Endometrial microvascular endothelial cells (primary cell): ENCODE results near the gene AFF2. TPM values are rescaled to one million over a fixed set of nuclear protein-coding genes. Genes with fewer than 3 reads are reported as not detected.

Experiments used
- in situ Hi-C: cut with HindIII; loops from 2 replicates; pipeline ENCODE4 v1.10.0; 2017; ENCODE audit warnings: low sequenced_read_pairs, low pct_unique_long_range_greater_than_20kb; ENCODE audit errors: inconsistent ontology term
- total RNA-seq: library from RNA; depleted of rRNA; stranded (reverse); fragments of >200 nt; gene quantifications from one replicate; pipeline ENCODE4 v1.2.3, GENCODE V29; 2015; ENCODE audit errors: inconsistent ontology term

Gene AFF2
- total RNA-seq, 1 donor from 2014 or later = 0.19 TPM

- in situ Hi-C loops = no loop called here
These were observed 288.0 kb downstream of the AFF2 start for GRCh38 chrX:148788449-148788848.

GRCh38 chrX:148794350-148794749, 293.9 kb downstream of the AFF2 start:
- in situ Hi-C loops = no loop called here

- in situ Hi-C loops = no loop called here
These were observed 304.4 kb downstream of the AFF2 start for GRCh38 chrX:148804579-148805355.

- in situ Hi-C loops = no loop called here
These were observed 305.9 kb downstream of the AFF2 start for GRCh38 chrX:148806145-148806870.

GRCh38 chrX:148808833-148809232, 308.4 kb downstream of the AFF2 start:
- in situ Hi-C loops = no loop called here

- in situ Hi-C loops = no loop called here
These were observed 310.8 kb downstream of the AFF2 start for GRCh38 chrX:148811236-148811635.

GRCh38 chrX:148813422-148813821, 313.0 kb downstream of the AFF2 start:
- in situ Hi-C loops = no loop called here

GRCh38 chrX:148813967-148814366, 313.6 kb downstream of the AFF2 start:
- in situ Hi-C loops = no loop called here

- in situ Hi-C loops = no loop called here
These were observed 315.0 kb downstream of the AFF2 start for GRCh38 chrX:148815218-148815961.

GRCh38 chrX:148823986-148824385, 323.6 kb downstream of the AFF2 start:
- in situ Hi-C loops = no loop called here

- in situ Hi-C loops = no loop called here
These were observed 325.3 kb downstream of the AFF2 start for GRCh38 chrX:148825696-148826095.

- in situ Hi-C loops = no loop called here
These were observed 336.3 kb downstream of the AFF2 start for GRCh38 chrX:148836741-148837140.

- in situ Hi-C loops = no loop called here
These were observed 350.2 kb downstream of the AFF2 start for GRCh38 chrX:148850631-148851030.

GRCh38 chrX:148854306-148854705, 353.9 kb downstream of the AFF2 start:
- in situ Hi-C loops = no loop called here

- in situ Hi-C loops = no loop called here
These were observed 356.1 kb downstream of the AFF2 start for GRCh38 chrX:148856505-148856904.

GRCh38 chrX:148865277-148866210, 365.1 kb downstream of the AFF2 start:
- in situ Hi-C loops = no loop called here

GRCh38 chrX:148867596-148867995, 367.2 kb downstream of the AFF2 start:
- in situ Hi-C loops = no loop called here

GRCh38 chrX:148871422-148872160, 371.2 kb downstream of the AFF2 start:
- in situ Hi-C loops = no loop called here
